ENCODE results near the gene E2F4. TPM values are rescaled to one million over a fixed set of nuclear protein-coding genes. Genes with fewer than 3 reads are reported as not detected.
A peak's percentile ranks its signal among the peaks of the same experiment; 100 is the strongest.

E2F4 gene
- total and polyA plus RNA-seq, 2 of the 8 experiments (the other 6 are each of a cell fraction or from before 2014, with no cell fraction given), result 79.9 to 157 TPM

- H2BK20ac ChIP-seq (ENCODE audit: low read length), result no peak within 1 kb of the TSS
- no peak within 1 kb of the TSS for H3K4ac ChIP-seq (replicated peaks; ENCODE audit: insufficient read length, low read depth, low read length)
- H3K56ac ChIP-seq (replicated peaks; ENCODE audit: insufficient read length, low read depth, low read length), result peak within 1 kb of the TSS; percentile 56
- H3K4me1 ChIP-seq (replicated peaks in 1 of 4; ENCODE audit: control insufficient read depth in 3 of 4, insufficient read depth in 4 of 4, low read length in 3 of 4), result peaks cover 0 to 12% (median 8%) of the 10 kb centered on the region in 4 experiments; a peak in 4 of 7 replicates
- H2BK5ac ChIP-seq (ENCODE audit: low read depth, low read length), result peak within 1 kb of the TSS; percentile 91; the same call in 1 of the 2 replicates
- peaks cover 6% of the 10 kb centered on the region; the same call in 1 of the 2 replicates for H3K23me2 ChIP-seq (ENCODE audit: low read depth, low read length)
- H3K23ac ChIP-seq (ENCODE audit: insufficient read length), result no peak within 1 kb of the TSS
- no peak within 1 kb of the TSS for H3K27ac ChIP-seq (ENCODE audit: low read depth, low read length)
- no peaks in the 10 kb centered on the region for H3K9me3 ChIP-seq (ENCODE audit: insufficient read depth in 2 of 2, low read depth in 1 of 2, low read length in 1 of 2)
- no peaks in the 10 kb centered on the region for H3K79me1 ChIP-seq (ENCODE audit: low read depth, low read length)
- WGBS, 2 experiments (ENCODE audit: extremely low coverage in 1 of 2, insufficient coverage in 1 of 2, insufficient read length in 1 of 2, insufficient replicate concordance in 2 of 2, low coverage in 1 of 2, low lambda C conversion rate in 2 of 2, missing lambda C conversion rate in 1 of 2), result 2% methylated on average over 19 of the region's 61 CpGs; no CpG with 5 or more reads in 1 of the 2 experiments
- peak within 1 kb of the TSS; percentile 83 for H3K18ac ChIP-seq (ENCODE audit: extremely low read depth, low read length)
- no peaks in the 10 kb centered on the region for H3K27me3 ChIP-seq (replicated peaks in 1 of 4; ENCODE audit: control insufficient read depth in 3 of 4, extremely low read depth in 1 of 4, insufficient read depth in 3 of 4, low read length in 3 of 4)
- peak within 1 kb of the TSS; percentile 40 to 75 (median 63) for H3K4me3 ChIP-seq (ENCODE audit: extremely low read depth in 1 of 4, insufficient read depth in 2 of 4, low read depth in 3 of 4, low read length in 4 of 4)
- no peak within 1 kb of the TSS; the same call in 1 of the 2 replicates for H2BK12ac ChIP-seq (ENCODE audit: low read depth, low read length)
- no peak within 1 kb of the TSS for H3K14ac ChIP-seq (ENCODE audit: insufficient read length)
- peaks cover 1 to 17% of the 10 kb centered on the region in 2 experiments for H4K20me1 ChIP-seq (replicated peaks in 1 of 2; ENCODE audit: control insufficient read depth in 1 of 2, insufficient read depth in 2 of 2, low read length in 2 of 2)
- POLR2A ChIA-PET (ENCODE audit: partially characterized antibody), result interaction anchor here (0.6 to 2.2 kb wide), 14 partner anchors 9 to 65 kb away, joined by 3 to 12 read pairs (median 3); partner anchors contain the start of genes EXOC3L1, FHOD1, MATCAP1 and NOL3
- DNase-seq (ENCODE audit: low read depth in 1 of 2, low spot score in 2 of 2) (peak in 1 of 2 experiments; percentile 85), FAIRE-seq (no peak)
- peak within 1 kb of the TSS; percentile 91; the same call in 1 of the 2 replicates for H2AFZ ChIP-seq (ENCODE audit: low read length)
- H4K5ac ChIP-seq (ENCODE audit: insufficient read length, low read depth, low read length), result peak within 1 kb of the TSS; percentile 67
- no peaks in the 10 kb centered on the region for H3K79me2 ChIP-seq (ENCODE audit: control insufficient read depth in 1 of 2, insufficient read depth in 2 of 2, low read length in 2 of 2)
- no peak within 1 kb of the TSS for H2BK15ac ChIP-seq (ENCODE audit: low read length)
- CTCF ChIA-PET (ENCODE audit: partially characterized antibody), result interaction anchor here (0.6 to 8.7 kb wide), 27 partner anchors 12 to 248 kb away, joined by 3 to 111 read pairs (median 5); partner anchors contain the start of genes EXOC3L1, MATCAP1, NOL3 and TMEM208
- peak within 1 kb of the TSS in 2 of 4 experiments; percentile 31 to 44; a peak in 3 of 7 replicates for H3K9ac ChIP-seq (replicated peaks in 1 of 4; ENCODE audit: extremely low read depth in 1 of 4, low read depth in 3 of 4, low read length in 3 of 4)
- H3K36me3 ChIP-seq (ENCODE audit: control insufficient read depth in 2 of 4, insufficient read depth in 4 of 4, low read length in 3 of 4), result peaks cover 18 to 38% (median 34%) of the 10 kb centered on the region in 4 experiments
- no peak within 1 kb of the TSS for H2BK120ac ChIP-seq (replicated peaks; ENCODE audit: low read depth, low read length)
- peak within 1 kb of the TSS; percentile 89 for H4K8ac ChIP-seq (ENCODE audit: extremely low read depth, insufficient read depth, low read length)
- peak within 1 kb of the TSS; percentile 93 for H4K91ac ChIP-seq (replicated peaks; ENCODE audit: insufficient read length, low read length)
- H2AK5ac ChIP-seq (ENCODE audit: low read depth, low read length), result no peak within 1 kb of the TSS
- peak within 1 kb of the TSS; percentile 61 to 99 for H3K4me2 ChIP-seq (ENCODE audit: insufficient read depth in 1 of 2, low read depth in 2 of 2, low read length in 2 of 2)
- TF ChIP-seq CREB1 (IDR thresholded peaks at IDR 0.05) (peak; percentile 66), SRF (IDR thresholded peaks at IDR 0.05; ENCODE audit: low read depth, low read length) (no peak), FOSL1 (IDR thresholded peaks at IDR 0.05; ENCODE audit: insufficient read depth, low read depth, low read length) (no peak), EGR1 (IDR thresholded peaks at IDR 0.05; ENCODE audit: borderline replicate concordance, low read depth, low read length) (no peak), SP4 (IDR thresholded peaks at IDR 0.05; ENCODE audit: low read length) (no peak), BRCA1 (IDR thresholded peaks at IDR 0.05; ENCODE audit: low read depth, low read length) (no peak), SIRT6 (IDR thresholded peaks at IDR 0.05; ENCODE audit: low read length) (no peak), RXRA (IDR thresholded peaks at IDR 0.05; ENCODE audit: insufficient read depth, low read depth, low read length) (no peak), KDM1A (IDR thresholded peaks at IDR 0.05; ENCODE audit: borderline replicate concordance, low read length) (no peak), CTBP2 (IDR thresholded peaks at IDR 0.05; ENCODE audit: borderline replicate concordance, insufficient read depth, insufficient read length, low read length) (no peak), CHD1 (IDR thresholded peaks at IDR 0.05; ENCODE audit: low read depth, low read length) (no peak), PHF8 (conservative IDR thresholded peaks at IDR 0.05; ENCODE audit: low read depth, low read length) (peak; percentile 53; the same call in 1 of the 2 replicates)
These were observed 7.3 kb downstream of the E2F4 start, which contains the start of gene ELMO3 for GRCh38 chr16:67199011-67199807. TSS of gene ELMO3 (plus strand) at chr16:67199131. CDS start at chr16:67199327, 196 bp downstream.
